ENCODE data around the gene CEP57L1. TPM values are rescaled to one million over a fixed set of nuclear protein-coding genes. Genes with fewer than 3 reads are reported as not detected.

CEP57L1 gene
- total RNA-seq, 1 donor from 2014 or later: 17.5 TPM

DNA sequence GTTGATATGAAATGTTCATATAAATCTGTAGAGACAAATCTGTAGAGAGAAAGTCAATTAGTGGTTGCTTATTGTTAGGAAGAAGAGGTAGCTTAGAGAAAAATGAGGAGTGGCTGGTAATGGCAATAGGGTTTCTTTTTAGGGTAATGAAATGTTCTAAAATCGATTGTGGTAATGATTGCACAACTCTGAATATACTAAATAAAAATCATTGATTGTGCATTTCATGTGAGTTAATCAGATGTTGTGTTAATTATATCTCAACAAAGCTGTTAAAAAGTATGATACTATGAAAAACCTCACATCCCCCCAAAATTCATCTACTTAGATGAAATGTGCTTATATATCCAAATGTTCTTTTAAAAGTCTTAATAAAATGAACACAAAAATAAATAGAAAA, 84.2 kb downstream of the CEP57L1 start:
- Histone ChIP-seq H4K20me1 (ENCODE audit: insufficient read depth, low read length) (no peaks in the 10 kb centered on the region), H3K27ac (ENCODE audit: low read depth, low read length) (no peak overlapping the region), H3K4me3 (ENCODE audit: insufficient read depth, low read depth, low read length) (no peak overlapping the region), H3K79me2 (ENCODE audit: insufficient read depth, low read length) (no peaks in the 10 kb centered on the region), H3K27me3 (ENCODE audit: insufficient read depth, low read length) (peaks cover 17% of the 10 kb centered on the region), H3K9ac (ENCODE audit: low read length) (no peak overlapping the region), H3K4me1 (ENCODE audit: insufficient read depth, low read length) (no peaks in the 10 kb centered on the region), H3K36me3 (ENCODE audit: insufficient read depth, low read length) (no peaks in the 10 kb centered on the region), H2AFZ (ENCODE audit: low read depth, low read length) (no peak overlapping the region), H3K4me2 (ENCODE audit: low read length) (no peak overlapping the region), H3K9me3 (ENCODE audit: insufficient read depth, low read depth, low read length) (no peaks in the 10 kb centered on the region)
- FAIRE-seq (no peak), DNase-seq (ENCODE audit: low read depth) (no peak)
- peaks cover 3% of the 10 kb centered on the region for H3K4me1 Mint-ChIP-seq (ENCODE audit: low read depth, unreplicated experiment)
- H3K4me3 Mint-ChIP-seq (ENCODE audit: unreplicated experiment): no peak overlapping the region
- no peak overlapping the region for H3K27ac Mint-ChIP-seq (ENCODE audit: unreplicated experiment)
- peaks cover 2% of the 10 kb centered on the region for H3K9me3 Mint-ChIP-seq (ENCODE audit: unreplicated experiment)
- peaks cover 2% of the 10 kb centered on the region for H3K36me3 Mint-ChIP-seq (ENCODE audit: low read depth, unreplicated experiment)
- no peak for TF ChIP-seq CTCF (IDR thresholded peaks at IDR 0.05; ENCODE audit: insufficient read depth, low read depth, low read length)
- TF ChIP-seq EZH2 (IDR thresholded peaks at IDR 0.05; ENCODE audit: insufficient read depth, low read length): no peak
- peaks cover 4% of the 10 kb centered on the region for H3K27me3 Mint-ChIP-seq (ENCODE audit: low read depth, unreplicated experiment)

GRCh38 chr6:109182578-109182977, 87.3 kb downstream of the CEP57L1 start:
- H3K4me2 ChIP-seq (ENCODE audit: low read length): no peak overlapping the region
- no peaks in the 10 kb centered on the region for H3K4me1 ChIP-seq (ENCODE audit: insufficient read depth, low read length)
- FAIRE-seq (no peak), DNase-seq (ENCODE audit: low read depth) (no peak)
- peaks cover 1% of the 10 kb centered on the region for H3K27me3 Mint-ChIP-seq (ENCODE audit: low read depth, unreplicated experiment)
- H3K27ac ChIP-seq (ENCODE audit: low read depth, low read length): no peak overlapping the region
- H3K4me3 Mint-ChIP-seq (ENCODE audit: unreplicated experiment): no peak overlapping the region
- no peak overlapping the region for H3K4me3 ChIP-seq (ENCODE audit: insufficient read depth, low read depth, low read length)
- H3K9ac ChIP-seq (ENCODE audit: low read length): no peak overlapping the region
- H3K79me2 ChIP-seq (ENCODE audit: insufficient read depth, low read length): no peaks in the 10 kb centered on the region
- no peaks in the 10 kb centered on the region for H3K9me3 ChIP-seq (ENCODE audit: insufficient read depth, low read depth, low read length)
- no peak overlapping the region for H3K27ac Mint-ChIP-seq (ENCODE audit: unreplicated experiment)
- peaks cover 42% of the 10 kb centered on the region for H3K27me3 ChIP-seq (ENCODE audit: insufficient read depth, low read length)
- no peaks in the 10 kb centered on the region for H3K36me3 ChIP-seq (ENCODE audit: insufficient read depth, low read length)
- no peaks in the 10 kb centered on the region for H4K20me1 ChIP-seq (ENCODE audit: insufficient read depth, low read length)
- peaks cover 3% of the 10 kb centered on the region for H3K4me1 Mint-ChIP-seq (ENCODE audit: low read depth, unreplicated experiment)
- H3K36me3 Mint-ChIP-seq (ENCODE audit: low read depth, unreplicated experiment): no peaks in the 10 kb centered on the region
- H2AFZ ChIP-seq (ENCODE audit: low read depth, low read length): no peak overlapping the region
- no peaks in the 10 kb centered on the region for H3K9me3 Mint-ChIP-seq (ENCODE audit: unreplicated experiment)
- TF ChIP-seq EZH2 (IDR thresholded peaks at IDR 0.05; ENCODE audit: insufficient read depth, low read length): no peak
- TF ChIP-seq CTCF (IDR thresholded peaks at IDR 0.05; ENCODE audit: insufficient read depth, low read depth, low read length): no peak

- no peak for TF ChIP-seq CTCF (IDR thresholded peaks at IDR 0.05; ENCODE audit: insufficient read depth, low read depth, low read length)
- no peak for TF ChIP-seq EZH2 (IDR thresholded peaks at IDR 0.05; ENCODE audit: insufficient read depth, low read length)
- Histone ChIP-seq H3K79me2 (ENCODE audit: insufficient read depth, low read length) (no peaks in the 10 kb centered on the region), H3K9ac (ENCODE audit: low read length) (no peak overlapping the region), H3K4me3 (ENCODE audit: insufficient read depth, low read depth, low read length) (no peak overlapping the region), H3K4me1 (ENCODE audit: insufficient read depth, low read length) (no peaks in the 10 kb centered on the region), H3K27ac (ENCODE audit: low read depth, low read length) (no peak overlapping the region), H3K9me3 (ENCODE audit: insufficient read depth, low read depth, low read length) (no peaks in the 10 kb centered on the region), H4K20me1 (ENCODE audit: insufficient read depth, low read length) (no peaks in the 10 kb centered on the region), H3K27me3 (ENCODE audit: insufficient read depth, low read length) (peaks cover 42% of the 10 kb centered on the region), H2AFZ (ENCODE audit: low read depth, low read length) (no peak overlapping the region), H3K36me3 (ENCODE audit: insufficient read depth, low read length) (no peaks in the 10 kb centered on the region), H3K4me2 (ENCODE audit: low read length) (no peak overlapping the region)
- Mint-ChIP-seq H3K36me3 (ENCODE audit: low read depth, unreplicated experiment) (no peaks in the 10 kb centered on the region), H3K9me3 (ENCODE audit: unreplicated experiment) (no peaks in the 10 kb centered on the region), H3K27ac (ENCODE audit: unreplicated experiment) (no peak overlapping the region), H3K4me3 (ENCODE audit: unreplicated experiment) (no peak overlapping the region), H3K4me1 (ENCODE audit: low read depth, unreplicated experiment) (peaks cover 3% of the 10 kb centered on the region), H3K27me3 (ENCODE audit: low read depth, unreplicated experiment) (peaks cover 1% of the 10 kb centered on the region)
- DNase-seq (ENCODE audit: low read depth): no peak
- no peak for FAIRE-seq
Observed at GRCh38 chr6:109183109-109183650, 87.9 kb downstream of the CEP57L1 start.
